Stimulated activated naive CD8-positive, alpha-beta T cell treated with anti-CD3 and anti-CD28 coated beads, Interleukin-15, Interleukin-2, amounts not matched to agents 100 U/mL and 50 U/mL, for 24 hours (primary cell): ENCODE results near the gene PSAT1.

Source experiments
- ATAC-seq: fragments of 150-1000 bp; cut with Tn5 transposase; one replicate; pipeline ENCODE4 v1.10.0; 2021
- DNase-seq: peaks from one replicate; pipeline ENCODE4 v3.0.0; 2021

PSAT1 gene

DNA sequence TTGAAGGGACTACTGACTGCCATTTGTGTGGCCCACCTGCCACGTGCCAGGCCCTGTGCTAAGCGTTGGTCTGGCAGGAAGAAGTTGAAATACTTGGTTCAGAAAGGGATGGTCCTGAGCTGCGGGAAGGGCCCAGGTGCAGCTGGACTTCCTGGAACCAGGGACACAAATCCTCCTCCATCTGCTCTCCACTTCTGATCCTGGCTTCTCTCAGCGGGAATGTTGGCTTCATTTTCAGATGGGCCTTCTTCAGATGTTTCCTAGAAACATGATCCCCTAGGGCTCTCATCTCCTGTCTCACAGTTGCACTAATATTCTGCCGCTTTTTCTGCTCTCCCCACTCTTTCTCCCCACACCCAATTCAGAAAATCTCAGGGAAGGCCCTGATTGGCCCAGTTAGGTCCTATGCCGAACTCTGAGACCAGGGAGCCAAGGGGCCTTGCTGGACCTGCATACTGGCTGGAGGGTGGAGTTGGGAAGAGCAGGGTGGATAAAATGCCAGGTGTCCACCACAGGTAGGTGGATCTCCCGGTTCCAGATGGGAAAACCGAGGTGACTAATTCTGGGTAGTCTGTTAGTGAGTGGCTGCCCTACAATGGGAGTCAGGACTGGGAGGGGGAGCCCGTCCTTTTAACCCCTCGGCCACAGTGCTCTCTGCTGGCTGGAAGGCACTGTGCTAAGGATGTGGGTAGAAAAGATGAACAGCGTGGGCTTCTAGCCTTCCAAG is 19.4 kb downstream of the PSAT1 start:
- no peak for ATAC-seq
- no peak for DNase-seq

DNA sequence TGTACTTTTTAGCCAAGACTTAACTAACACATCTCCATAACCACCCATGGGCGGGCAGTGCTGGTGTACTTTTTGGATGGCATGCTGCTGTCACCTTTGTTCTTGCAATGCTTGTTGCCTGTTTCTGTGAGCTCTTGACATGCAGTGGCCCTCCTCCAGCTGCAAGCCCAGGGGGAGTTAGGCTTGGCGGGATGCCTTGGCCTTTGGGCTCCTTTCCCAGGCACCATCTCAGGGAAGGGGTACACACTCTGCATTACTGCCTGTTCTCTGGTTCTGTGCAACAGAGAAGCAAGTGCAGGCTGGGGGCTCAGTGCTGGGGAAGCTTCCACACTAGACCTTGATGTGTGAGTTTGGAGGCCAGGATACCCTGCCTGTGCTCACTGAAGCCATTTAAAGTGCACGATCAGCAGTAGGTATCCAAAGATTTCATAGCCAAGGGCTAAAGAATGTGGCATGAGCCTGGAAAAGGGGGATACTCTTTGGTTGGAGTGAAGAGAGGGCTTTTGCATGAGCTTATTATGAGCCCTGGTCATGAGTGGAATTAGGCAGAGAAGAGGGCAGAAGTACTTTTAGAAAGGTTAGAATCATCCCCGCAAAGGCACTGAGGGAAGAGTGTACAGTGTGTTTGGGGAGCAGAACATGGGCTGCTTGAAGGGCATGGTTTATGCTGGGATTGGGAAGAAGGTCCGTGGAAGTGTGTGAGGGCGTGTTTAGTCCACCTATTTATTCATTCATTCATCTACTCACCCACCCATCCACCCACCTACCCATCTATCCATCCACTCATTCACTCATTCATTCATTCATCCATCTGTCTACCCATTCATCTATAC is 22.5 kb downstream of the PSAT1 start:
- no peak for DNase-seq
- ATAC-seq: no peak

DNA sequence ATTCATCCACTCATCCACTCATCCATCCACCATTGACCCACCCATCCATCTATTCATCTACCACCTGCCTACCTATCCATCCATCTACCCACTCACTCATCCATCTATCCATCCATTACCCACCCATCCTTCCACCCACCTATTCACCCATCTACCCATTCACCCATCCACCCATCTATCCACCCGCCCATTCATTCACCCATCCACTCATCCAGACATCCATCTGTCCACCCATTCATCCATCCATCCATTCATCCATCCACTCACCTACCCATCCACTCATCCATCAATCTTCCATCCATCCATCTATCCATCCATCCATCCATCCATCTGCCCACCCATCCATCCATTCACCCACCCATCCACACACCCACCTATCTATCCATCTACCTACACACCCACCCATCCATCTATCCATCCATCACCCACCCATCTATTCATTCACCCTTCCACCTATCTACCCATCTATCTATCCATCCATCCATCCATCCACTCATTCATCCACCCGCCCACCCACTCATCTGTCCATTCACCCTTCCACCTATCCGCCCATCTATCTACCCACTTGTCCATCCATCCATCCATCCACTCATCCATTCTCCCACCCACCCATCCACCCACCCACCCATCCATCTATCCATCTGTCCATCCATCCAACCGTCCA is 23.2 kb downstream of the PSAT1 start:
- DNase-seq (no peak), ATAC-seq (no peak)

GRCh38 chr9:78320875-78321496 is 24.1 kb downstream of the PSAT1 start:
- no peak for DNase-seq
- ATAC-seq: no peak

- DNase-seq (no peak), ATAC-seq (no peak)
These were observed 24.6 kb downstream of the PSAT1 start for GRCh38 chr9:78321505-78321904.

DNA sequence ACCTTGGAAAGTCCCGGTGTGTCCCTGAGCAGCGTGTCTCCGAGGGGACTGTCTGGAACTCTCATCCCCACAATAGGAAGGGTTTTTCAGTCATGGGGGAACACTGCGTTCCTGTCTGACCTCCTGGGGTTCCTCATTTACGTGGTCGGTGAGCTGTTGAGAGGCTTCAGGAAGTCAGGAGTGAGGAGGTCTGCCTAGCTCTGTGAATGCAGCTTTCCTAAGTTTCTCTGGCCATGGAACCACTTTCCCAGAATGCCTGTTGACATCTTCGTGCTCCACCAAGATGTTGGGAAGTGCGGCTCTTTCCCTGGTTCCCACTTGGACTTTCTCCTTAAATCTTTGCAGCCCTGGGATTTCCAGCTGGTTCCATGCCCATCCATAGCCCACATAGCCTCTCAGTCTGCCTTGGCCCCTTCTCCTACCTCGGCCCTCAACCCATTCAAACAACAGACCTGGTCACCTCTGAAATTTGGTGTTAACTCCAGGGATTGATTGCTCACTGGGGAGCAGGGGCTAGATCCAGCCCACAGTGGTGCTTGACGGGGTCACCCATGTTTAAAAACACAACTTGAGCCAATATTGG is 27.2 kb downstream of the PSAT1 start:
- no peak for DNase-seq
- ATAC-seq: no peak

GRCh38 chr9:78324682-78325081 is 27.8 kb downstream of the PSAT1 start:
- no peak for ATAC-seq
- no peak for DNase-seq

GRCh38 chr9:78325343-78325742 is 28.4 kb downstream of the PSAT1 start:
- ATAC-seq (no peak), DNase-seq (no peak)

DNA sequence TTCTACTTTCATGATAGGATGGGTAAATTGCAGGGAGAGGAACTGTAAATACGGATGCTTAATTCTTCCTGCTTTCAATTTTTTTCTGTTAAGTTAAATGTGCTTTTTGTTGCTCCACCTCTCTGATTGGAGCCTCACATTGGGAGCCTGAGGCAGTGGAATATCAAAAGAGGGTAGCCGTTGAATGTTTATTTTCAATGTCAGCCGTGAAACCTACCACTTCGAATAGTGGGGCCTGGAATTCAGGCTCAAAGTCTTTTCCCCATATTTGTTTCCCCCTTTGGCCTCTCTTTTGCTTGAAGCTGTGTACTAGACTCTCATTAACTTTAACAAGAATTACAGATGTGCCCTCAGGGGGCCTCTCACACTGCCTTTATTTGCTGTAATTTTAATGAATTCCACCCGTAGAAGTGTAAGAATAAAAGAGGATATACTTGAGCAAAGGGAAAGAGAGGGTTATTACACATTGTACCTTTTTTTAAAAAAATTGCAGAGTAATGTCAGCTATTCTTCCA is 29.0 kb downstream of the PSAT1 start:
- ATAC-seq: no peak
- DNase-seq: no peak

DNA sequence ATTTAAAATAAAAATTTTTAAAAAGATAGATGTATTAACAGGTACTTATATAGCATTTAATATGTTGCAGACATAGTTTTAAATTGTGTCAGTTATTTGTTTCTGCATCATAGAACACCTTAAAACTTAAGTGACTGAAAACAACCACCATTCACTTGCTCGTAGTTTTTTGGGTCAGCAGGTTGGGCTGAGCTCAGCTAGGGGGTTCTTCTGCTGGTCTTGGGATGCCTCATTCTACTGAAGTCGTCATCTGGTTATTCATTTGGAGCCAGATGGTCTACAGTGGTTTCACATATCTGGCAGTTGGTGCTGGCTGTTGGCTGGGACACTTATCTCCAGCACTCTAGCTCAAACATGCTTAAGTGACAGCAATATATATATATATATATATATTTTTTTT is 29.6 kb downstream of the PSAT1 start:
- DNase-seq (no peak), ATAC-seq (no peak)

DNA sequence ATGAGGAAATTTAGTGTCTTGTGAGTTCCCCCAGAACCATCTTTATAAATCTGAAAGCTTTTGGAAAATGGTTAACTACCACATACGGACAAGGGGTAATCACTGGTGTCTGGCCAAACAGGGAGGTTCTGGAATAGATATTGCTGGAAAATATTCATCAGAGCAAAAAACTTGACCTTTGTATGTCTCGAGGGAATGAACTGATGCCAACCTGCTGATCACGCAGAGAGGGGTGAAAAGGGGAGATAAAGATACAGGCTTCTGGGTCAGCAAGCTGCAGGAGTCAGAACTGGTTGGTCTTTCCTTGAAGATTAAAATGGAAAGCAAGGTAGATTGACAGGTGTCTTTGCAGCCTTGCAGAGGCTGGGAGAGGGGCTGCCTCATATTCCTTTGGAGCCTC is 35.5 kb downstream of the PSAT1 start:
- no peak for ATAC-seq
- no peak for DNase-seq

GRCh38 chr9:78348848-78349247 is 51.9 kb downstream of the PSAT1 start:
- no peak for ATAC-seq
- DNase-seq: no peak

GRCh38 chr9:78351816-78352215 is 54.9 kb downstream of the PSAT1 start:
- ATAC-seq (no peak), DNase-seq (no peak)

- ATAC-seq (no peak), DNase-seq (no peak)
These were observed 57.5 kb downstream of the PSAT1 start for GRCh38 chr9:78354324-78354973.

- DNase-seq (no peak), ATAC-seq (no peak)
These were observed 58.1 kb downstream of the PSAT1 start for GRCh38 chr9:78354989-78355388.

GRCh38 chr9:78356634-78357033 is 59.7 kb downstream of the PSAT1 start:
- no peak for ATAC-seq
- DNase-seq: no peak

GRCh38 chr9:78357165-78357873 is 60.4 kb downstream of the PSAT1 start:
- DNase-seq: no peak
- no peak for ATAC-seq

DNA sequence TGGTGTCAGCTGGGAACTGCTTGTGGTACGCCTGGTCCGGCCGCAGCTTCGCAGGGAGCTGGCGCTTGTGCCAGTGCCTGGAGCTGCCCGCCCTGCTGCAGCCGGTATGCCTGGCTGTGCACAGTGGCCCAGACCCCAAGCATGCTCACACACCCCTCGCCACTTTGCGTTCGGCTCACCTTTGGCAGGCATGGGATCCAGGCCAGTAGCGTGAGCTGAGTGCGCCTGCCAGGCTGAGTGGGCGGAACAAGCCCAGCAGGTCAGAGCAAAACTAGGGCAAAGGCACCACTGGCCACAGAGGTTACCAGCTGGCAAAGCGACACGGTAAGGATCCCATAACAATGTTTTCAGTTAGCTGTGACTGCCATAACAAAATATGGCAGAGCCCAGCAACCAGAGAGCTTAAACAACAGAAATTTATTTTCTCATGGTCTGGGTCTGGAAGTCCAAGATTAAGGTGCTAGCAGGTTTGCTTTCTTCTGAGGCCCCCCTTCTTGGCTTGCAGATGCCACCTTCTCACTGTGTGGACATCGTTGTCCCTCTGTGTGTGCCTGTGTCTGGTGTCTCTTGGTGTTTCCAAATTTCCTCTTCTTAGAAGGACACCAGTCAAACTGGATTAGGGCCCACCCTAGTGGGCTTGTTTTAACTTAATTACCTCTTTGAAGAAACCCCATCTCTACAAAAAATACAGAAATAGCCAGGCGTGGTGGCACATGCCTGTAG is 61.6 kb downstream of the PSAT1 start:
- ATAC-seq: no peak
- no peak for DNase-seq

- ATAC-seq (no peak), DNase-seq (no peak)
These were observed 66.3 kb downstream of the PSAT1 start for GRCh38 chr9:78363221-78363620.
